ENCODE measurements around the gene BIN1.

Gene BIN1

DNA sequence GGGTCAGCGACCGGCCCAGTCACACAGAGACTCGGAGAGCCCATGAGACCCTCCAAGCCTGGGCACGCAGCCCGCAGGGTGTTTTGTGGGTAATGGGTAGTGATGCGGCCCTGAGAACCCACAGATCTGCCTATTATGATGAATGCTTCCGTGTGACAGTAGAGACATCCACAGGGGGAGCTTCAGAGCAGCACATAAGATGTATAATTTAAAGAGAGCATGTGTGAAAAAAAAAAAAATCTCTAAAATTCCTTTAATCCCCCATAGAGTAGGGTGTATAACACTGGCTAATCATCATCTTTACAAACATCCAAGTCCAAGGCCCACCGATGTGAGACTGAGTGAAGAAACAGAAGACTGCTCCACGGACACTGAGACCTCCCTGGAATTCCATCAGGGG lies 34.6 kb downstream of the BIN1 start:
- H3K27ac ChIP-seq (ENCODE audit: low read depth, low read length) = no peak overlapping the region
- peaks cover 5% of the 10 kb centered on the region; the same call in 1 of the 2 replicates for H3K27me3 ChIP-seq (ENCODE audit: control insufficient read depth, insufficient read depth, low read length)
- H3K9ac ChIP-seq (ENCODE audit: low read depth, low read length) = no peak overlapping the region
- no peaks in the 10 kb centered on the region for H3K4me1 ChIP-seq (ENCODE audit: control insufficient read depth, insufficient read depth, low read length)
- no peak overlapping the region for H3K4me3 ChIP-seq (ENCODE audit: low read depth, low read length)
- H3K36me3 ChIP-seq (ENCODE audit: control insufficient read depth, insufficient read depth, low read length) = no peaks in the 10 kb centered on the region
- no peaks in the 10 kb centered on the region for H3K9me3 ChIP-seq (ENCODE audit: control insufficient read depth, insufficient read depth, low read length)

DNA sequence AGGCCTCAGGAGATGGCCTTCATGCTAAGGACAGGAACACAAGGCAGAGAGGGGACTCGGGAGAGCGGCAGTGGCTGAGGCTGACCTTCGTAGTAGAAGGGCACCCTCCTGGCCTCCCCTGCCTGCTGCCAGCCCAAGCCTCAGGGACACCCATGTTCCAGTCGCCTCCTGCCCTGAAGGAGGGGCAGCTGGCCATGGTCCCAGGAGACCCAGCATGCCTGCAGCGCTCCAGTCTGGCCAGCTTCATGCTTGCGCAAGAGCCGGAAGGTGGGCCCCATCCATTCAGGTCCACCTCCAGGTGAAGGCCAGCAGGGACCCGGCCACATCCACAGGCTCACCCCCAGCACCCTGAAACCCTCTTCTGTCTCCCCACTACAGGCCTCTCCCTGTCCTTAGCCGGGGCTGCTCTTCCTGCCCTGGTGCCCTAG lies 35.0 kb downstream of the BIN1 start:
- H3K9ac ChIP-seq (ENCODE audit: low read depth, low read length) = no peak overlapping the region
- H3K27me3 ChIP-seq (ENCODE audit: control insufficient read depth, insufficient read depth, low read length) = peaks cover 7% of the 10 kb centered on the region; the same call in 1 of the 2 replicates
- H3K4me3 ChIP-seq (ENCODE audit: low read depth, low read length) = no peak overlapping the region
- H3K4me1 ChIP-seq (ENCODE audit: control insufficient read depth, insufficient read depth, low read length) = no peaks in the 10 kb centered on the region
- H3K27ac ChIP-seq (ENCODE audit: low read depth, low read length) = no peak overlapping the region
- H3K36me3 ChIP-seq (ENCODE audit: control insufficient read depth, insufficient read depth, low read length) = no peaks in the 10 kb centered on the region
- H3K9me3 ChIP-seq (ENCODE audit: control insufficient read depth, insufficient read depth, low read length) = no peaks in the 10 kb centered on the region

DNA sequence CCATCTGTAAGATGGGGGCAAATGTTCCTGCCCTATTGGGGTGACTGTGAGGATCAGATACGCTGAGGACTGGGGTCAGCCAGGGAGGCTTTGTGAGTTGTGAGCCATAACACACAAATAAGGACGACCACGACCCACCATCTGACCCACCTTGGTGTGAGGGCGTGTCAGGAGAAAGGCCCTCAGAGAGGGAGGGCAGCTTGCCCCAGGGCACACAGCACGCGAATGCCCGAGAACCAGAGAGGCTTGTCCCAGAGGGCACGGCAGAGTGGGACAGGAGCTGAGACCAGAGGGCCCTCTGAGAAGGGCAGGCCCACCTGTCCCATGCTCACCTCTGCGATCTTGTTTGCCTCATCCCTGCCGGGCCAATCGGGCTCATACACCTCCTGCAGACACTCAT lies 36.7 kb downstream of the BIN1 start:
- no peaks in the 10 kb centered on the region for H3K9me3 ChIP-seq (ENCODE audit: control insufficient read depth, insufficient read depth, low read length)
- H3K4me1 ChIP-seq (ENCODE audit: control insufficient read depth, insufficient read depth, low read length) = no peaks in the 10 kb centered on the region
- peaks cover 7% of the 10 kb centered on the region; the same call in 1 of the 2 replicates for H3K27me3 ChIP-seq (ENCODE audit: control insufficient read depth, insufficient read depth, low read length)
- H3K4me3 ChIP-seq (ENCODE audit: low read depth, low read length) = no peak overlapping the region
- no peaks in the 10 kb centered on the region for H3K36me3 ChIP-seq (ENCODE audit: control insufficient read depth, insufficient read depth, low read length)
- no peak overlapping the region for H3K27ac ChIP-seq (ENCODE audit: low read depth, low read length)
- H3K9ac ChIP-seq (ENCODE audit: low read depth, low read length) = no peak overlapping the region

DNA sequence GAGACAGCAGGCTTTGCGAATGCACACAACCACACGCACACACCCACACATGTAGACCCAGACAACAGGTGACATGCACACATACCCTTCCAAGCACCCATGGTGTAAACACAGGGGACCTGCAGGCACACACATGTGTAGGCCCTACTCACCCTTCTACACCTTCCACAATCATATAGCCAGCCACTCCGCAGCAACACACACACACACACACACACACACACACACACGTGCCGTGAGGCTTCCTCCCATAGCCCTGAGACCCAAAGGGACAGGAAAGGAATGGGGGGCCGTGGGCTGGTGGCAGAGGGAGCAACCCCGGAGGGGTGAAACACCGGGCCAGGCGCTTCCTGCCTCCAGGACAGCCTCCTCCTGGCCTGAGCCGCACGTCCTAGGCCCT lies 37.4 kb downstream of the BIN1 start:
- Histone ChIP-seq H3K4me1 (ENCODE audit: control insufficient read depth, insufficient read depth, low read length) (peaks cover 5% of the 10 kb centered on the region; the same call in 1 of the 2 replicates), H3K27ac (ENCODE audit: low read depth, low read length) (no peak overlapping the region), H3K36me3 (ENCODE audit: control insufficient read depth, insufficient read depth, low read length) (no peaks in the 10 kb centered on the region), H3K4me3 (ENCODE audit: low read depth, low read length) (no peak overlapping the region), H3K27me3 (ENCODE audit: control insufficient read depth, insufficient read depth, low read length) (peaks cover 7% of the 10 kb centered on the region; the same call in 1 of the 2 replicates), H3K9ac (ENCODE audit: low read depth, low read length) (no peak overlapping the region), H3K9me3 (ENCODE audit: control insufficient read depth, insufficient read depth, low read length) (no peaks in the 10 kb centered on the region)

DNA sequence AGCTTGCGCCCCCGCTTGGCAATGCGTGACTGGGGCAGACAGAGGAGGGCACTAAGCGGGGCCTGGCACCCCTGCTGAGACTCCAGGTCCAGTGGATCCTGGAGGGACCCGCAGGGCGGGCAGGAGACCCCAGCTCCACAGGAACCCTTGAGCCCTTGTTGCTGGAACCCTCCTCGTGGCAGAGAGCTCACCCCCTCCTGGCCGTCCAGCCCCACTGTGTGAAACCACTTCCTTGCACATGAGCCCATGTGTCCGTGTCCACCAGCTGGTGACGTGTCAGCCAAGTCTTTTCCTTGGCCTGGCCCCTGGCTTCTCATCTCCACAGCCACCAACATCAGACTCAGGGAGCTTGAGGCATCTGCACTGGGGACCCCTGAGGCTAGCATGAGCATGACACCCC lies 38.0 kb downstream of the BIN1 start:
- Histone ChIP-seq H3K4me3 (ENCODE audit: low read depth, low read length) (no peak overlapping the region), H3K9me3 (ENCODE audit: control insufficient read depth, insufficient read depth, low read length) (no peaks in the 10 kb centered on the region), H3K27ac (ENCODE audit: low read depth, low read length) (no peak overlapping the region), H3K9ac (ENCODE audit: low read depth, low read length) (no peak overlapping the region), H3K4me1 (ENCODE audit: control insufficient read depth, insufficient read depth, low read length) (peaks cover 7% of the 10 kb centered on the region; the same call in 1 of the 2 replicates), H3K27me3 (ENCODE audit: control insufficient read depth, insufficient read depth, low read length) (peaks cover 7% of the 10 kb centered on the region; the same call in 1 of the 2 replicates), H3K36me3 (ENCODE audit: control insufficient read depth, insufficient read depth, low read length) (no peaks in the 10 kb centered on the region)

DNA sequence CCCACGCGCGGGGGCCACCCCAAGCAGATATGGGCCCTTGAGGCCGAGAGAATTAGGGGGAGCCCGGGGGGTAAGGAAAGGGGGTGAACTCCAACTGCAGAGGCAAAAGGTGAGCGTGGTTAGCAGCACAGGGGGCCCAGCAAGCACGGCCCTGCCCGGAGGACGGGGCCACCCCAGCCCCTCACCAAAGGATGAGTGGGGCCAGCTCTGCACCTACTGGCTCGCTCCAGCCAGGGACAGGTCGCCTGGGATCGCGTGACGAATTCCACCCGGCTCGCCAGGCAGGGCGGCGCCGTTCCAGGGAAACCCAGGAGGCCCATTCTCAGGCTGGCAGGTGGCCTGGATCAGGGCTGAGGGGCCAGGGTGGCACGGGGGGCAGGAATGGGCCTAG lies 38.6 kb downstream of the BIN1 start:
- H3K4me1 ChIP-seq (ENCODE audit: control insufficient read depth, insufficient read depth, low read length) = peaks cover 7% of the 10 kb centered on the region; the same call in 1 of the 2 replicates
- H3K36me3 ChIP-seq (ENCODE audit: control insufficient read depth, insufficient read depth, low read length) = no peaks in the 10 kb centered on the region
- H3K27ac ChIP-seq (ENCODE audit: low read depth, low read length) = no peak overlapping the region
- no peak overlapping the region for H3K4me3 ChIP-seq (ENCODE audit: low read depth, low read length)
- no peaks in the 10 kb centered on the region for H3K9me3 ChIP-seq (ENCODE audit: control insufficient read depth, insufficient read depth, low read length)
- no peak overlapping the region for H3K9ac ChIP-seq (ENCODE audit: low read depth, low read length)
- peaks cover 7% of the 10 kb centered on the region; the same call in 1 of the 2 replicates for H3K27me3 ChIP-seq (ENCODE audit: control insufficient read depth, insufficient read depth, low read length)

DNA sequence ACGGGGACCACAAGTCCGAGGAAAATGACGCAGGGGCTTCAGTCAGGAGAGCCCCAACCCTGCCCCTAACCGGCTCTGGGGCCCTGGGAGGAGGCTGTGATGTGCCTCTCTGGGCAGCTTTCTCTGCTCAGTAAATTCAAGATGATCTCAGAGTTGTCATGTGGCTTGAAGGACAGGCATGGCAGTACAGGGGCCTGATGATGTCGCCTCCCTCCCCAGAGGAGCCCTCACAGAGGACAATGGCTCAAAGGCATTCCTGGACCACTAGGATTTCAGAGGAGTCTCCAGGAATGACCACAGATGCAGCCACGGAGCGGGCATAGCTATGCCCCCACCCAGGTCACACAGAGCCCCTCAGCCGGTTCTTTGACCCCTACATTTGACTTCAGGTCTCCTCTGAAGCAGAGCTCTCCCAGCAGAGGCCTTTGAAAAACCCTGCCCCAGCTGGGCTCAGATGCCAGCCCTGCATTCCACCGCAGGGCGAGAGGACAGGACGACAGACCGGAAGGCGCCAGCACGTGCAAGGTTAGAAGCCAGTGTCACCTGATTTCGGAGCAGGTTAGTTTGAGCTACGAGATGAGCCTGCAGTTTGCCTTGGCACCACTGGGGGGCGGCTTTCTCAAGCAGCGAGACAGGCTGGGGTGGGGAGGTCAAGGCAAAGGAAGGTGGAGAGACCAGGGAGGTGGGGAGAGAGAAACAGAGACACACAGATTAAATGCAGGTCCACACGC lies 39.2 kb downstream of the BIN1 start:
- Histone ChIP-seq H3K9me3 (ENCODE audit: control insufficient read depth, insufficient read depth, low read length) (no peaks in the 10 kb centered on the region), H3K4me1 (ENCODE audit: control insufficient read depth, insufficient read depth, low read length) (peaks cover 7% of the 10 kb centered on the region; the same call in 1 of the 2 replicates), H3K9ac (ENCODE audit: low read depth, low read length) (0 out of 2 replicates have a peak overlapping the region, but pooled peaks have one; percentile 30), H3K27me3 (ENCODE audit: control insufficient read depth, insufficient read depth, low read length) (peaks cover 7% of the 10 kb centered on the region; the same call in 1 of the 2 replicates), H3K36me3 (ENCODE audit: control insufficient read depth, insufficient read depth, low read length) (no peaks in the 10 kb centered on the region), H3K27ac (ENCODE audit: low read depth, low read length) (no peak overlapping the region), H3K4me3 (ENCODE audit: low read depth, low read length) (no peak overlapping the region)

DNA sequence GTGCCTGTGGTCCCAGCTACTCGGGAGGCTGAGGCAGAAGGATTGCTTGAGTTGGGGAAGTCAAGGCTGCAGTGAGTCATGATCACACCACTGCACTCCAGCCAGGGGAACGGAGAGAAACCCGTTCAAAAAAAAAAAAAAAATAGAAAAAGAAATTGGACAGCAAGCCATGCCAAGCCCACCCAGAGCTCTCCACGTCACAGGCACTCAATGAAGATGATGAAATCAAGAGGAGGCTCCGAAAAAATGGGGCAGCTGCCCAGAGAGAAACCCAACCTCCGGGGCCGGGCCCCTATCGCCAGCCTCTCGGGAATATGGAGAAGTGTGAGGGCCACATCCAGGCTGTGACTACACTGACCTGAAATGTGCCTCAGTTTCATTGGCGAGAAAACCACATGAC lies 40.0 kb downstream of the BIN1 start:
- peaks cover 7% of the 10 kb centered on the region; the same call in 1 of the 2 replicates for H3K27me3 ChIP-seq (ENCODE audit: control insufficient read depth, insufficient read depth, low read length)
- H3K4me3 ChIP-seq (ENCODE audit: low read depth, low read length) = no peak overlapping the region
- no peaks in the 10 kb centered on the region for H3K36me3 ChIP-seq (ENCODE audit: control insufficient read depth, insufficient read depth, low read length)
- H3K9ac ChIP-seq (ENCODE audit: low read depth, low read length) = no peak overlapping the region
- peaks cover 7% of the 10 kb centered on the region; the same call in 1 of the 2 replicates for H3K4me1 ChIP-seq (ENCODE audit: control insufficient read depth, insufficient read depth, low read length)
- H3K9me3 ChIP-seq (ENCODE audit: control insufficient read depth, insufficient read depth, low read length) = no peaks in the 10 kb centered on the region
- no peak overlapping the region for H3K27ac ChIP-seq (ENCODE audit: low read depth, low read length)

DNA sequence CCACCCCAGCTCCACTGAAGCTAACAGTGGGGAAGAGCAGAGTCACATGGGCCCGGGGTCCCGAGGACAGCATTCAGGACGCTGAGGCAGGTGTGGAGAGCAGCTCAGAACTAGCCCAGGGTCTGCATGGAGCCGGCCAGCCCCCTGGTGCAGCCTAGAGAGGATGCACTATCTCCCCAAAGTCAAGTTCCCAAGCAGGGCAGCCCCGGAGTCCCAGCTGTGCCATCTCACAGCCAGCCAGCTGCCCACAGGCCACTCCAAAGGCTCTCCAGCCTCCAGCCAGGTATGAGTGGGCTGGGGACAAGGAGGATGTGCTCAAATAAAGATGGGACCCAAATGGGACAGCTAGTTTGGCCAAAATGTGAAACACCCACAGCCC lies 41.0 kb downstream of the BIN1 start:
- H3K27ac ChIP-seq (ENCODE audit: low read depth, low read length) = no peak overlapping the region
- no peak overlapping the region for H3K9ac ChIP-seq (ENCODE audit: low read depth, low read length)
- no peaks in the 10 kb centered on the region for H3K36me3 ChIP-seq (ENCODE audit: control insufficient read depth, insufficient read depth, low read length)
- H3K27me3 ChIP-seq (ENCODE audit: control insufficient read depth, insufficient read depth, low read length) = peaks cover 7% of the 10 kb centered on the region; the same call in 1 of the 2 replicates
- peaks cover 7% of the 10 kb centered on the region; the same call in 1 of the 2 replicates for H3K4me1 ChIP-seq (ENCODE audit: control insufficient read depth, insufficient read depth, low read length)
- H3K9me3 ChIP-seq (ENCODE audit: control insufficient read depth, insufficient read depth, low read length) = no peaks in the 10 kb centered on the region
- no peak overlapping the region for H3K4me3 ChIP-seq (ENCODE audit: low read depth, low read length)

DNA sequence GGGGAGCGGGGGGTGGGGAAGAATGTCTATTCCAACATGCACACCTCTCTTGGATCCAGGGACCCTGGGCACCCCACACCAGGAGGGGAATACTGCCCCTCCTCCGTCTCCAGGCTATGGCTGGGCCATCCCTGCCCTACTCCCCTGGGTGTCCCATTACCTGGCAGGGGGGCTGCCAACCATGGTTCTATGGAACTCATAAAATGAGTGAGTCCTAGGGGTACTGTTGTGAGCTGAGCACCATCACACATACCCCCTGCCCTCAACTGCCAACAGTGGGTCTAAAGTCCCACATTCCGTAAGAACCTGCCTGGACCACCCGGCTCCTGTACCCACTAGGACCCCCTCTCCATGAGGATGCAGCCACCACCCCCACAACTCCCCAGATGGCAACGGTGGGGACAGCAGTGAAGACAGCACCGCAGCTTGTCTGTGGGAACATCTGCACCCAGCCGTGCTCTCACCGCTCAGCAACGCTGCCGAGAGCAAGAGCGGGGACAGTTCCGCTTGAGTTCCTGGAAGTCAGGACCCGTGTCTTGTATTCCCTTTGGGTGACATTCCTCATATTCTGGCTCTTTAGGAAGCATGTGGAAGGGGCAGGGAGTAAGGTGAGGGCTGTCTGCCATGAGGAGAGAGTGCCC lies 41.5 kb downstream of the BIN1 start:
- H3K4me1 ChIP-seq (ENCODE audit: control insufficient read depth, insufficient read depth, low read length) = peaks cover 7% of the 10 kb centered on the region; the same call in 1 of the 2 replicates
- no peaks in the 10 kb centered on the region for H3K9me3 ChIP-seq (ENCODE audit: control insufficient read depth, insufficient read depth, low read length)
- peak overlapping the region; percentile 87 for H3K27ac ChIP-seq (ENCODE audit: low read depth, low read length)
- H3K9ac ChIP-seq (ENCODE audit: low read depth, low read length) = no peak overlapping the region
- no peak overlapping the region for H3K4me3 ChIP-seq (ENCODE audit: low read depth, low read length)
- H3K27me3 ChIP-seq (ENCODE audit: control insufficient read depth, insufficient read depth, low read length) = peaks cover 7% of the 10 kb centered on the region; the same call in 1 of the 2 replicates
- H3K36me3 ChIP-seq (ENCODE audit: control insufficient read depth, insufficient read depth, low read length) = no peaks in the 10 kb centered on the region

All from HUES48 (cell line).